Glutamatergic neuron (in vitro differentiated cells): ENCODE results near the gene BRSK2. TPM values are rescaled to one million over a fixed set of nuclear protein-coding genes. Genes with fewer than 3 reads are reported as not detected.
A peak's percentile ranks its signal among the peaks of the same experiment; 100 is the strongest.

ENCODE experiments used
- DNase-seq: peaks from one replicate; pipeline ENCODE4 v3.0.0; 2022
- H3K27ac Mint-ChIP-seq: one replicate; pipeline ENCODE4 v1.8.0; 2020; ENCODE audit warnings: mild to moderate bottlenecking, mixed read lengths, inconsistent platforms; ENCODE audit not compliant: unreplicated experiment
- H3K27me3 Mint-ChIP-seq: one replicate; pipeline ENCODE4 v1.8.0; 2020; ENCODE audit warnings: mild to moderate bottlenecking, moderate library complexity, mixed read lengths, inconsistent platforms; ENCODE audit not compliant: unreplicated experiment
- H3K36me3 Mint-ChIP-seq: one replicate; pipeline ENCODE4 v1.8.0; 2020; ENCODE audit warnings: mild to moderate bottlenecking, mixed read lengths, inconsistent platforms; ENCODE audit not compliant: unreplicated experiment
- H3K4me1 Mint-ChIP-seq: one replicate; pipeline ENCODE4 v1.8.0; 2020; ENCODE audit warnings: mild to moderate bottlenecking, low read depth, mixed read lengths, inconsistent platforms; ENCODE audit not compliant: unreplicated experiment
- H3K4me3 Mint-ChIP-seq: one replicate; pipeline ENCODE4 v1.8.0; 2020; ENCODE audit warnings: mild to moderate bottlenecking, mixed read lengths, inconsistent platforms; ENCODE audit not compliant: unreplicated experiment
- H3K9me3 Mint-ChIP-seq: one replicate; pipeline ENCODE4 v1.8.0; 2020; ENCODE audit warnings: mild to moderate bottlenecking, moderate library complexity, mixed read lengths, inconsistent platforms; ENCODE audit not compliant: unreplicated experiment
- CTCF ChIP-seq: fragments of 200-600 bp; sonication (generic); IDR thresholded peaks from one replicate; pipeline ENCODE4 v1.5.0; 2021; ENCODE audit not compliant: partially characterized antibody, unreplicated experiment
- total RNA-seq: library from RNA; stranded (reverse); fragmentation: NEBNext Ultra II Directional; extraction: Animal tissue kit (Norgen Biotek cat#: 25700); gene quantifications from one replicate; pipeline ENCODE4 v1.2.1, GENCODE V29; 2021; ENCODE audit not compliant: unreplicated experiment

BRSK2 gene
- total RNA-seq, 1 donor from 2014 or later: 207 TPM

- peak; percentile 39 for DNase-seq
- H3K9me3 Mint-ChIP-seq: peaks cover 4% of the 10 kb centered on the region
- TF ChIP-seq CTCF: no peak
- H3K4me3 Mint-ChIP-seq: no peak overlapping the region
- no peak overlapping the region for H3K27ac Mint-ChIP-seq
- peaks cover 18% of the 10 kb centered on the region for H3K4me1 Mint-ChIP-seq
- peaks cover 6% of the 10 kb centered on the region for H3K27me3 Mint-ChIP-seq
- H3K36me3 Mint-ChIP-seq: no peaks in the 10 kb centered on the region
Measured at GRCh38 chr11:1484695-1485503, 95.2 kb downstream of the BRSK2 start.

- no peak for TF ChIP-seq CTCF
- H3K4me1 Mint-ChIP-seq: peaks cover 18% of the 10 kb centered on the region
- peaks cover 4% of the 10 kb centered on the region for H3K27me3 Mint-ChIP-seq
- H3K4me3 Mint-ChIP-seq: no peak overlapping the region
- peaks cover 4% of the 10 kb centered on the region for H3K9me3 Mint-ChIP-seq
- DNase-seq: no peak
- no peak overlapping the region for H3K27ac Mint-ChIP-seq
- no peaks in the 10 kb centered on the region for H3K36me3 Mint-ChIP-seq
Measured at GRCh38 chr11:1485504-1485885, 95.8 kb downstream of the BRSK2 start.

GRCh38 chr11:1486054-1486825 is 96.5 kb downstream of the BRSK2 start, which contains the start of gene MOB2:
TSS of gene MOB2 (minus strand) at chr11:1486779. CDS start at chr11:1486556, 223 bp downstream.
- peak; percentile 40 for DNase-seq
- peaks cover 4% of the 10 kb centered on the region for H3K9me3 Mint-ChIP-seq
- H3K27ac Mint-ChIP-seq: peak within 1 kb of the TSS; percentile 70
- H3K27me3 Mint-ChIP-seq: peaks cover 4% of the 10 kb centered on the region
- H3K36me3 Mint-ChIP-seq: no peaks in the 10 kb centered on the region
- no peak for TF ChIP-seq CTCF
- peaks cover 18% of the 10 kb centered on the region for H3K4me1 Mint-ChIP-seq
- peak within 1 kb of the TSS; percentile 15 for H3K4me3 Mint-ChIP-seq

GRCh38 chr11:1487091-1487850 is 97.5 kb downstream of the BRSK2 start:
- Mint-ChIP-seq H3K9me3 (peaks cover 4% of the 10 kb centered on the region), H3K27me3 (peaks cover 4% of the 10 kb centered on the region), H3K36me3 (no peaks in the 10 kb centered on the region), H3K27ac (peak overlapping the region; percentile 70), H3K4me3 (peak overlapping the region; percentile 15), H3K4me1 (peaks cover 18% of the 10 kb centered on the region)
- no peak for DNase-seq
- TF ChIP-seq CTCF: no peak
